GM12872 (cell line): ENCODE results near the gene SUPT4H1.

Source experiments
- TF ChIP-seq, protein P1 (sequence below): IDR thresholded peaks from 3 replicates; pipeline ENCODE4 v1.5.1; 2011; ENCODE audit warnings: low read depth, mild to moderate bottlenecking, low read length, moderate library complexity; ENCODE audit not compliant: insufficient read depth

SUPT4H1 gene

GRCh38 chr17:58391302-58391984 lies 39.4 kb upstream of the SUPT4H1 start:
- TF ChIP-seq, protein P1, sequence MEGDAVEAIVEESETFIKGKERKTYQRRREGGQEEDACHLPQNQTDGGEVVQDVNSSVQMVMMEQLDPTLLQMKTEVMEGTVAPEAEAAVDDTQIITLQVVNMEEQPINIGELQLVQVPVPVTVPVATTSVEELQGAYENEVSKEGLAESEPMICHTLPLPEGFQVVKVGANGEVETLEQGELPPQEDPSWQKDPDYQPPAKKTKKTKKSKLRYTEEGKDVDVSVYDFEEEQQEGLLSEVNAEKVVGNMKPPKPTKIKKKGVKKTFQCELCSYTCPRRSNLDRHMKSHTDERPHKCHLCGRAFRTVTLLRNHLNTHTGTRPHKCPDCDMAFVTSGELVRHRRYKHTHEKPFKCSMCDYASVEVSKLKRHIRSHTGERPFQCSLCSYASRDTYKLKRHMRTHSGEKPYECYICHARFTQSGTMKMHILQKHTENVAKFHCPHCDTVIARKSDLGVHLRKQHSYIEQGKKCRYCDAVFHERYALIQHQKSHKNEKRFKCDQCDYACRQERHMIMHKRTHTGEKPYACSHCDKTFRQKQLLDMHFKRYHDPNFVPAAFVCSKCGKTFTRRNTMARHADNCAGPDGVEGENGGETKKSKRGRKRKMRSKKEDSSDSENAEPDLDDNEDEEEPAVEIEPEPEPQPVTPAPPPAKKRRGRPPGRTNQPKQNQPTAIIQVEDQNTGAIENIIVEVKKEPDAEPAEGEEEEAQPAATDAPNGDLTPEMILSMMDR = no peak

DNA sequence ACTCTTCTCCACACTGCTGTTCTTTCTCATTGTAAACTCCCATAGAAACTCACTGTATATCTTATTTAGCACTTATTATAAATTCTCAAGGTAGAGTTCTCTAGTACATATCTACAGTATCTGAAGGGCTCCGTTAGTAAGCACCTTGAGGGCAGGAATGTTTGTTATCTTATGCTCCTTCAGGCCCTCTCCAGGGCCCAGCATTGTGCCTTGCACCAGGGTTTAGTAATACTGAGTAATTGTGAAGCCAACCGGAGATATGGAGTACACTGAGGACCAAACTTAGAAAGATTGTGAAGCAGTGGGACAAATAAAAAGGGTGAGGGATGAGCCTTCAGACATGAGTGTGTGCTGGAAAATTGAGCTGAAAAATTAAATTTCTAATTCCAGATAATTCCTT lies 38.9 kb upstream of the SUPT4H1 start:
- TF ChIP-seq, protein P1 = no peak

DNA sequence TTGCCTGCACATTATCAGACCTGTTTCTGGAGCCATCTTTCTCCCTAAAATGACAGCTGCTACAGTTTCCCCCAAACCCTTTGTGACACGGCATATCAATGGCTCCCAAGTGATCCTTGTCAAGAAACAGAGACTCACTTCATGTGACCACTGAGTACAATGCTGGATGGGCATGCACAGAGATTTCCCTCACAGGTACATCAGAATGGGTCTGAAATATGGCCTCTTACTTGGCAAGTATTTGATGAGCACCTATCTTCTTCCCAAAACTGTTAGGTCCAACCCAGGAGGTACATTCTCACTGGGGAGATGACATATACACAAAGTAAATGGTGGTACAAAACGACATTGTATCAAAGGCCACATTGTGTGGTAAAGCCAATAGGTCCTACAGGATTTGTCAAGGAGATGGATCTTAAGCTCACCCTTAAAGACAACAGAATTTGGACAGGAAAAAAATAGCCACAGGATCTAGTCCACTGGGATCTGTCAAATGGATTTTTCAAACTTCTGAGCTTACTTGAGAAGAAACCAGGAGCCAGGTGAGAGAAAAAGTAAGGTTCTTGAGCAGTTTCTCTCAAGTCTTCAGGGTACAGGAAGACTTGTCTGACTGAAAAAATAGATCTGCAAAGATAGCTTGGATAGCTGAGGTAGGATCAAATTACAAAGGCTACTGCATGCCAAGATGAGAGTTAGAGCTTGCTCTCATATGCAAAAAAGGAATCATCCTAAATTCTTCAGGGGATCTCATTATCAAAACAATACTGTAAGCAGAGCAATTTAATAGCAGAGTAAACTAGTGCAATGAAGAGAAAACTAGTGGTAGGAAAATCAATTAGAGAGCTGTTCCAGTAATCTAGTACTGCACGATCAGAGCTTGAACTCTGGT lies 36.5 kb upstream of the SUPT4H1 start:
- TF ChIP-seq, protein P1 = no peak

DNA sequence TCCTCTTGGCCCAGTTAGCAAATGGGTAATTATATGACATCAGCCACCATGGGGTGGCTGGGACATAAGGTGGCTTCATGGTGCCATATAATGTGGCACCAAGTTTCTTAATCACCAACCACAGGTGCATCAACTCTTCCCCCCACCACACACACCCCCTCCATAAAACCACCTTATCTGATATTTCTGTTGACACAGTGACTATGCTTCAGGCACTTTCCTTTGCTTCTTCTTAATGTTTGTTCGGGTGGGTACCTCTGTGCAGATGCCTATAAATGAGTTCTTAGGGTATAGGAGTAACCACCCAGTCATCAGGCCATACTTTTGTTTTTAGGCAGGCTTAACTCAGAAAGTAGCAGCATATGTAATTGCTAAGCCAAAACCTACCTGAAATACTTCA lies 35.8 kb upstream of the SUPT4H1 start:
- TF ChIP-seq, protein P1 = no peak

DNA sequence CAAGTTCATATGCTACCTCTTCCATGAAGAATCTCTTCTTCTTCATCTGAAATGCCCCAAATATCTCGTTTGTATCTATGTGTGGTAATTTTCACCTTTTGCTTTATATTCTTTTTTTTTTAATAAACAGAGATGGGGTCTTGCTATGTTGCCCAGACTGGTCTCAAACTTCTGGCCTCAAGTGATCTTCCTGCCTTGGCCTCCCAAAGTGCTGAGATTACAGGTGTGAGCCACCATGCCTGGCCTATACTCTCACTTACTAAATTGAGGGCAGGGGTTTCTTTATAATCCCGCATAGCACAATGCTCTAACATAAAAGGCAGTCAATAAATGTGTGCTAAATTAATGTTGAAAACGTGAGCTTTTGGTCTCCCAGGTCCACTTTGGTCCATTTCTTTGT lies 34.7 kb upstream of the SUPT4H1 start:
- TF ChIP-seq, protein P1 = no peak

DNA sequence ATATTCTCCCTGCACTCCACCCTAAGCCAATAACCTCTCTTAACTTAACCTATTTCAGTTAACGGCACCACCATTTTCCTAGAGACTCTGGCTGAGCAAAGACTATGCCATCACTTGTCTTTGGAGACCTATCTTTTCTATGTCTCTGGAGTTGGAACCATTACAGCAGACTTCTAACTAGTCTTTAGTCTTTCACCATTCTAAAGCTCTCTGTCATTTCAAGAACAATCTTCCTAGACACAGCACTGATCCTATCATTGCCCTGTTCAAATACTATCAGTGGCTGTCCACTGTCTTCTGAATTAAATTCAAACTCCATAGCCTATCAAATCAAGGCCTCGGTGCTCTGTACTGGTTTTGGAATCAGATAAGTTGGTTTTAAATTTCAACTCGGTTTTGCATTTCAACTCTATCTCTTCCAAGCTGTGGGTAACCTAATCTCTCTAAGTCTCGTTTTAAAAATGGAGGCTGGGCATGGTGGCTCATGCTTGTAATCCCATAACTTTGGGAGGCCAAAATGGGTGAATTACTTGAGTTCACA lies 33.4 kb upstream of the SUPT4H1 start:
- TF ChIP-seq, protein P1 = no peak

- TF ChIP-seq, protein P1 = no peak
Measured at GRCh38 chr17:58384897-58385296, 32.9 kb upstream of the SUPT4H1 start.
